GM23338 (cell line): ENCODE data around the gene LFNG. TPM values are rescaled to one million over a fixed set of nuclear protein-coding genes. Genes with fewer than 3 reads are reported as not detected.

Source experiments
- ATAC-seq: fragments of 200-7000 bp; cut with Tn5 transposase; 3 replicates; pipeline ENCODE4 v1.9.1; 2020
- DNase-seq: peaks from one replicate; pipeline ENCODE4 v3.0.0-alpha.2; 2015; ENCODE audit warnings: low spot score
- H2AFZ ChIP-seq: fragments of 200-600 bp; sonication (generic); 2 replicates; pipeline ENCODE4 v1.8.0; 2016; ENCODE audit warnings: antibody characterized with exemption, mild to moderate bottlenecking, moderate library complexity
- H3F3A ChIP-seq: fragments of 200-600 bp; sonication (generic); replicated peaks from 2 replicates; pipeline ENCODE4 v1.8.0; 2017; ENCODE audit warnings: antibody characterized with exemption, mixed run types, low read depth
- H3K27ac ChIP-seq: fragments of 200-600 bp; sonication (generic); 2 replicates; pipeline ENCODE4 v1.6.1; 2016; ENCODE audit warnings: low read depth
- H3K27me3 ChIP-seq: fragments of 200-600 bp; sonication (generic); 2 replicates; pipeline ENCODE4 v1.8.0; 2016; ENCODE audit warnings: mild to moderate bottlenecking, mixed run types, moderate library complexity; ENCODE audit not compliant: insufficient read depth
- H3K36me3 ChIP-seq: fragments of 200-600 bp; sonication (generic); 2 replicates; pipeline ENCODE4 v1.8.0; 2016; ENCODE audit warnings: mild to moderate bottlenecking; ENCODE audit not compliant: insufficient read depth
- H3K4me1 ChIP-seq: fragments of 200-600 bp; sonication (generic); 2 replicates; pipeline ENCODE4 v1.8.0; 2016; ENCODE audit warnings: mild to moderate bottlenecking, moderate library complexity; ENCODE audit not compliant: insufficient read depth
- H3K4me2 ChIP-seq: fragments of 200-600 bp; sonication (generic); 2 replicates; pipeline ENCODE4 v1.7.1; 2017; ENCODE audit warnings: mixed run types
- H3K4me3 ChIP-seq: fragments of 200-600 bp; sonication (generic); 2 replicates; pipeline ENCODE4 v1.6.1; 2016; ENCODE audit warnings: mixed run types
- H3K79me2 ChIP-seq: fragments of 200-600 bp; sonication (generic); replicated peaks from 2 replicates; pipeline ENCODE4 v1.8.0; 2017; ENCODE audit warnings: mild to moderate bottlenecking; ENCODE audit not compliant: insufficient read depth
- H3K9me2 ChIP-seq: fragments of 200-600 bp; sonication (generic); 2 replicates; pipeline ENCODE4 v1.8.0; 2017; ENCODE audit not compliant: insufficient read depth
- H4K20me1 ChIP-seq: fragments of 200-600 bp; sonication (generic); replicated peaks from 2 replicates; pipeline ENCODE4 v1.8.0; 2017; ENCODE audit warnings: mild to moderate bottlenecking; ENCODE audit not compliant: insufficient read depth
- H3K27ac Mint-ChIP-seq: 2 replicates; pipeline ENCODE4 v1.8.0; 2020; ENCODE audit warnings: inconsistent platforms, mild to moderate bottlenecking, moderate library complexity, mixed read lengths
- H3K27me3 Mint-ChIP-seq: 3 replicates; pipeline ENCODE4 v1.8.0; 2022; ENCODE audit warnings: low read depth, mild to moderate bottlenecking, moderate library complexity, mixed read lengths, inconsistent platforms; ENCODE audit not compliant: insufficient read depth, poor library complexity
- H3K36me3 Mint-ChIP-seq: 3 replicates; pipeline ENCODE4 v1.8.0; 2021; ENCODE audit warnings: low read depth, mild to moderate bottlenecking, inconsistent platforms, moderate library complexity, mixed read lengths
- H3K4me1 Mint-ChIP-seq: 3 replicates; pipeline ENCODE4 v1.8.0; 2020; ENCODE audit warnings: mild to moderate bottlenecking, inconsistent platforms, mixed read lengths
- H3K4me3 Mint-ChIP-seq: 3 replicates; pipeline ENCODE4 v1.8.0; 2021; ENCODE audit warnings: moderate library complexity, mild to moderate bottlenecking, inconsistent platforms, mixed read lengths
- H3K9me3 Mint-ChIP-seq: 3 replicates; pipeline ENCODE4 v1.8.0; 2020; ENCODE audit warnings: moderate library complexity, mild to moderate bottlenecking, inconsistent platforms, mixed read lengths
- CREB1 ChIP-seq: fragments of 250-450 bp; sonication (Bioruptor Pico); IDR thresholded peaks from 2 replicates; pipeline ENCODE4 v1.5.0; 2020; ENCODE audit warnings: low read depth, mild to moderate bottlenecking, moderate library complexity
- ETS1 ChIP-seq: IDR thresholded peaks from 2 replicates; pipeline ENCODE4 v1.6.1; 2016; ENCODE audit warnings: antibody characterized with exemption
- EZH2 ChIP-seq: fragments of 200-600 bp; sonication (generic); IDR thresholded peaks from one replicate; pipeline ENCODE4 v1.8.0; 2017; ENCODE audit warnings: antibody characterized with exemption, mild to moderate bottlenecking, low read depth; ENCODE audit not compliant: unreplicated experiment
- JUNB ChIP-seq: IDR thresholded peaks from one replicate; pipeline ENCODE4 v1.6.1; 2016; ENCODE audit warnings: antibody characterized with exemption; ENCODE audit not compliant: unreplicated experiment
- POLR2AphosphoS5 ChIP-seq: IDR thresholded peaks from 2 replicates; pipeline ENCODE4 v1.6.1; 2016; ENCODE audit warnings: antibody characterized with exemption, low read depth
- STAT1 ChIP-seq: IDR thresholded peaks from one replicate; pipeline ENCODE4 v1.6.1; 2016; ENCODE audit warnings: antibody characterized with exemption; ENCODE audit not compliant: unreplicated experiment
- ZNF114 ChIP-seq: fragments of 250-450 bp; sonication (Bioruptor Pico); IDR thresholded peaks from 2 replicates; pipeline ENCODE4 v1.5.0; 2020; ENCODE audit warnings: mild to moderate bottlenecking, moderate library complexity
- ZNF331 ChIP-seq: fragments of 250-450 bp; sonication (Bioruptor Pico); IDR thresholded peaks from 2 replicates; pipeline ENCODE4 v1.5.0; 2020; ENCODE audit warnings: low read depth, mild to moderate bottlenecking, moderate library complexity
- ZNF462 ChIP-seq: fragments of 250-450 bp; sonication (Bioruptor Pico); IDR thresholded peaks from 2 replicates; pipeline ENCODE4 v1.5.0; 2020; ENCODE audit warnings: mild to moderate bottlenecking, moderate library complexity
- polyA plus RNA-seq: library from polyadenylated mRNA; unstranded; fragments of >200 nt; fragmentation: Nextera tagmentation; extraction: Ambion mirVana; gene quantifications from 2 replicates; pipeline ENCODE4 v1.2.1, GENCODE V29; 2016
- total RNA-seq: library from RNA; depleted of rRNA; stranded (reverse); fragments of >200 nt; shearing (Covaris generic); gene quantifications from 2 replicates; pipeline ENCODE4 v1.2.3, GENCODE V29; 2014

The LFNG gene
- total and polyA plus RNA-seq, 2 experiments from 2014 or later, result 1.7 to 35.4 TPM

GRCh38 chr7:2471022-2471329 is 48.6 kb upstream of the LFNG start (continued):
- no peak for TF ChIP-seq ZNF462 (CRISPR knock-in tag)
- TF ChIP-seq STAT1, result no peak
- TF ChIP-seq CREB1 (CRISPR knock-in tag), result no peak
- no peak for TF ChIP-seq JUNB
- TF ChIP-seq ZNF114 (CRISPR knock-in tag), result no peak
- no peak for TF ChIP-seq ETS1
- no peak for TF ChIP-seq ZNF331
- TF ChIP-seq EZH2, result no peak
- no peak for TF ChIP-seq POLR2AphosphoS5

GRCh38 chr7:2471396-2471795 is 48.2 kb upstream of the LFNG start:
- no peak overlapping the region for H3K27ac ChIP-seq
- Mint-ChIP-seq H3K27me3 (peaks cover 14% of the 10 kb centered on the region), H3K9me3 (no peaks in the 10 kb centered on the region), H3K36me3 (no peaks in the 10 kb centered on the region; the same call in 2 of the 3 replicates), H3K4me1 (peaks cover 25% of the 10 kb centered on the region), H3K27ac (no peak overlapping the region; the same call in 1 of the 2 replicates), H3K4me3 (no peak overlapping the region)
- ATAC-seq (peak; percentile 6), DNase-seq (peak; percentile 65)
- no peaks in the 10 kb centered on the region for H3K79me2 ChIP-seq
- peak; percentile 70; the same call in 1 of the 2 replicates for TF ChIP-seq ETS1
- TF ChIP-seq CREB1 (CRISPR knock-in tag), result no peak
- H3K4me2 ChIP-seq, result no peak overlapping the region
- H3K9me2 ChIP-seq, result no peaks in the 10 kb centered on the region
- H3K4me1 ChIP-seq, result peaks cover 3% of the 10 kb centered on the region; the same call in 1 of the 2 replicates
- H4K20me1 ChIP-seq, result no peaks in the 10 kb centered on the region
- H3K4me3 ChIP-seq, result no peak overlapping the region
- H2AFZ ChIP-seq, result 0 out of 2 replicates have a peak overlapping the region, but pooled peaks have one; percentile 23
- peaks cover 10% of the 10 kb centered on the region; the same call in 1 of the 2 replicates for H3F3A ChIP-seq
- H3K36me3 ChIP-seq, result no peaks in the 10 kb centered on the region
- H3K27me3 ChIP-seq, result no peaks in the 10 kb centered on the region
